DMS53 treated with DMSO at 0.1 percent for 48 hours (cell line): ENCODE measurements around the gene GRHL1.
"Not testable (repeated sequence)": the region's sequence is repeated elsewhere in the genome, so short reads cannot be mapped to it uniquely, and the experiment has no call there.

Source experiments
- DNase-seq: peaks from one replicate; lab custom pipeline; 2025; ENCODE audit not compliant: unreplicated experiment; lab: John Stamatoyannopoulos, UW

GRHL1 gene, protein sequence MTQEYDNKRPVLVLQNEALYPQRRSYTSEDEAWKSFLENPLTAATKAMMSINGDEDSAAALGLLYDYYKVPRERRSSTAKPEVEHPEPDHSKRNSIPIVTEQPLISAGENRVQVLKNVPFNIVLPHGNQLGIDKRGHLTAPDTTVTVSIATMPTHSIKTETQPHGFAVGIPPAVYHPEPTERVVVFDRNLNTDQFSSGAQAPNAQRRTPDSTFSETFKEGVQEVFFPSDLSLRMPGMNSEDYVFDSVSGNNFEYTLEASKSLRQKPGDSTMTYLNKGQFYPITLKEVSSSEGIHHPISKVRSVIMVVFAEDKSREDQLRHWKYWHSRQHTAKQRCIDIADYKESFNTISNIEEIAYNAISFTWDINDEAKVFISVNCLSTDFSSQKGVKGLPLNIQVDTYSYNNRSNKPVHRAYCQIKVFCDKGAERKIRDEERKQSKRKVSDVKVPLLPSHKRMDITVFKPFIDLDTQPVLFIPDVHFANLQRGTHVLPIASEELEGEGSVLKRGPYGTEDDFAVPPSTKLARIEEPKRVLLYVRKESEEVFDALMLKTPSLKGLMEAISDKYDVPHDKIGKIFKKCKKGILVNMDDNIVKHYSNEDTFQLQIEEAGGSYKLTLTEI

GRCh38 chr2:9951522-9952285 is at the start of gene GRHL1:
GRHL1 (plus strand) TSS chr2:9951693; CDS start chr2:9951834, 141 bp downstream.
- peak; percentile 62 for DNase-seq

GRCh38 chr2:9905413-9905812 is 46.1 kb upstream of the GRHL1 start:
- DNase-seq: no peak

- DNase-seq: no peak
Measured at GRCh38 chr2:9907402-9907801, 44.1 kb upstream of the GRHL1 start.

- DNase-seq: no peak
Measured at GRCh38 chr2:9908639-9909038, 42.9 kb upstream of the GRHL1 start.

GRCh38 chr2:9909106-9909505 is 42.4 kb upstream of the GRHL1 start:
- DNase-seq: no peak

DNA sequence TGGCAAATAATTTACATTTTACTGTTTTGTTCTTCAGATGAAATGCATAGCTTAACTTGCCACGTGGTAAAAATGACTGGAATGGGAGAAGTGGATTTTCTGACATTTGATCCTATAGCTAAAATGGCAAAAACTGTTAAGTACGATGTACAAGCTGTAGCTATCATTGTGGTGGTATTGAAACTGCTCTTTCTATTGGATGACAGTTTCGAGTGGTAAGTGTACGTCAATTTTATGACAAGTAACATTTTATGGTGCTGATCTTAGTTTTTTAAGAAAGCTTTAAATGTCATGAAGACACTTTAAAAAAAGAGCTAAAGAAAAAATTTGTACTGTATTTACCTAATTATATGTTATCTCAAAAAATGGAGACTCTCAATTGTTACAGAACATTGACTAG is 40.8 kb upstream of the GRHL1 start:
- DNase-seq: no peak

DNA sequence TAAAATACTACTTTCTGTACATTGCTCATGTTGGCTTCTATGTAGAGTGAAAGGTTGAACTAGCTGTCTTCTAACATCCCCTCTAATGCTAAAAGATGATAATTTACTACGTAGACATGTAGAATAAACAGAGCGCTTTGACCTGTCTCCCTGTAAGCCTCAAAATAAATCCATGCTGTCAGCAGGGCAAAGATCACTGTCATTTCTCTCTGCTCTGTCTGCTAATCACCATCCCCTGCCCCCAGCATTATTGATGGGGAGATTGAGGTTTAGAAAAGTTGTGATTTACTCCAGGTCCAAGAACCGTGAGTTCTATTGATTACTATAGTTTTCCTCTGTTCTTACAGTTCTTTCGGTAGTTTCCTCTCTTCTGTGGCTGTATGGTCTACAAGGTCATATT is 39.0 kb upstream of the GRHL1 start:
- no peak for DNase-seq

DNA sequence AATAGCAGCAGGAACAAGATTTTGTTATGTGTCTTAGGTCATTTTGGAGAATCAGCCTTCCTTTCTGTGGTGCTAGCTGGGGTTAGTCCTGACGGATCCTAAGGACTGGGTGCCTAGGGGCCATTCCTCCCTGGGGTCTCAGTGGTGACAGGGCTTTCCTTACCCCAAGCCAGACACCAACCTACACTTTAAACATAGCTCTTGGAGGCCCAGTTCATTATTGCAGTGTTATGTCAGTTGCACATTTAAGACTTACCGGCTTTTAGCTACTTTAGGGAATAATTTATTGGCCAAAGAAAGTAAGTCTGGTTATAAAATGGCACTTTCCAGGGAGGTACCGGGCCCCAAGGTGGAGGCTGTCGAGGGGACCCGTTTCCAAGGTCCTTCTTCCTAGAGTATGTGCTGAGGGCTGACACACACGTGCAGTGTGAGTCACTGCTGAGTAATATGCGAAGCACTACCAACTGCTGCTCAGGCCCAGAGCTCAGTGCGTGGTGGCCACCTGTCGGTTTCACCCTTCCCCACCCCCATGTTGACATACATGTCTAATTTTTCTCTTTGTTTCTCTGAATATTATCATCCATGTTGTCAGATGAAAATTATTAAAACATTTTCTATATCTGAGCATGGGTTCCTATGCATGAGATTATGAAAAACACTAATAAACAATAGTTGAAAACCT is 37.0 kb upstream of the GRHL1 start:
- DNase-seq: peak; percentile 18

GRCh38 chr2:9918275-9918674 is 33.2 kb upstream of the GRHL1 start:
- DNase-seq: no peak

DNA sequence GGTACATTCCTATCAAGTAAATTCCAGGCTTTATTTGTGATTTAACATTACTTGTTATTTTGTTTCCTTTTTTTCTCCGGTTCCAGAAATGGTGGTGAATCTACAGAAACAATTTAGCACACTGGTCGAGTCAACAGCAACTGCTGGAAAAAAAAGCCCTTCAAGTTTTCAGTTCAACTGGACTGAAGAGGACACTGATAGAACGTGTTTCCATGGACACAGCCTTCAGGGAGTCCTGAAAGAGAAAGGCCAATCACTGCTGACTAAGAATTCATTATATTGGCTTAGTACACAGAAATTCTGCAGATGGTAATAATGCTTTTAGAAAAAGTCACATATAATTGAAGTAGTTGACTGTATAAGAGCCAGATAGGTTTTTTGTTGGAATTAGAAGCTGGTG is 32.0 kb upstream of the GRHL1 start:
- no peak for DNase-seq

- DNase-seq: not testable (repeated sequence)
Measured at GRCh38 chr2:9927020-9927419, 24.5 kb upstream of the GRHL1 start.

DNA sequence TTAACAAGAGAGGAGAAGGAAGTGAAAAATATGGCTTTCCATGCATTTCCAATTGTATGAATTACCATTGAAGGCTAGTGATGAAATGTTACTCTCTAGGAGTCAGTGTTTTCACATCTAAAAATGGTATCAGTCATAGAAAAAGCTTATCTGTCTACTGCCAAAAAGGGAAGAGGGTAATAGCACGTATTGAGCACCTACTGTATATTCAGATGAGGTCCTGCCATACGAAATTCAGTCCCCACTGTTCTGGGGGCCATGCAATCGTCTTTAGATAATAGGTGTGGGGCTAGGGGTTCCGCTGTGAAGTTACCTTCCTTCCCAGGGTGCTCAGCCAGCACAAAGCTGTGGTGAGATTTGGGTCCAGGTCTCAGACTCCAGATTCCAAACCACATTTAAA is 14.2 kb upstream of the GRHL1 start:
- DNase-seq: no peak

DNA sequence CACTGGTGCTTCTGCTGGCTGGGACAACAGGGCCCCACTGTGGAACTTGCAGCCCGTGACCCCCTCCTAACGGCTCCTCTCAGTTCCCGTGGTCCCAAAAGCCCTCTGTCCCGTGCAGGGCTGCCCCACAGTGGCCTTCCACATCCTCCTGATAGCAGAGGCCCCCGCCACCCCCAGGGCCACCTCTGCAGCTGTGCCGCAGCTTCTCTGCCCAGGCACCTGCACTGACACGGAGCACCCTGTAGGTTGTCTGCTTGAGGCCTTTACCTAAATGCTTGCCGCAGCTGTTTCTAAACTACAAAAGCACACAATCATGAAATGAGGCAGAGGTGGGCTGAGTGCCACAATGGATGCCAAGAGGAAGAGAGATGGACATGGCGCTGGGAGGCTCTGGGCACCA is 13.5 kb upstream of the GRHL1 start:
- no peak for DNase-seq

DNA sequence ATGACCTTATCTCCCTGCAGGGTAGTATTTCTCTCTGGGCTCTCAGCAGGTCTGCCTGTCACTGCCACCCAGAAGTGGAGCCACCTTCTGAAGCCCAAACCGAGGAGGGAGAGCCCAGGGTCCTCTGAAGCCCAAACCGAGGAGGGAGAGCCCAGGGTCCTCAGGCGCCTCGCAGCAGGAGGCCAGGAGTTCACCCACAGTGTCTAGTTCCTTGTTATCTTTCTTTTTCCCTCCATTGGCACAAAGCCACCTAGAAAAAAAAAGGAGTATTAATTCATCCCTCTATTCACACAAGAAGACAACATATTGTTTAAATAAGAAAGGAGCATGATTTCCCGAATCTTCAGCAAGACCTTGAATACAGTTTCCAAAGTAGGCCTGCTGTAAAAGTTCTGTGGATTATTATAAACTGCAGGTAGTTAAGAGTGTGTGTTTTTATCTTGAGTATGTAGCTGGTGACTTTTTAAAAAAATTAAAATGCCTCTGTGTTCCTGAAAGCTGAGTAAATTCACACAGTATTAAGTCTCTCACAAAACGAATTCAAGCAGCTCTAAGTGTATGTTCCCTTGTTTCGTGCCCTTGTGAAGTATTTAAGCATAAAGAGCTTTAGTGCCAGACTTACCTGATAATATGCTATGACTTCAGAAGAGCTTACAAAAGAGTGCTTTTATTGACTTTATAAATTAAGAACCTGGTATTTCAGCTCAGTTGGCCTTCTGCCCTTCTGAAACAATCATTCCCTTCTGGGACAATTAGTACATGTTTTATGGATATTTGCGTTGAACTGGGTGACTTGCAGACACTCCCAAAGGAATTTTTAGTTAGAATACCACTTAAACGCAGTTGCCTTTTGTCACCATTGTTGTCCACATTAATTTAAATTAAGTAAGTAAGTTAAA is 11.7 kb upstream of the GRHL1 start:
- DNase-seq: no peak

DNA sequence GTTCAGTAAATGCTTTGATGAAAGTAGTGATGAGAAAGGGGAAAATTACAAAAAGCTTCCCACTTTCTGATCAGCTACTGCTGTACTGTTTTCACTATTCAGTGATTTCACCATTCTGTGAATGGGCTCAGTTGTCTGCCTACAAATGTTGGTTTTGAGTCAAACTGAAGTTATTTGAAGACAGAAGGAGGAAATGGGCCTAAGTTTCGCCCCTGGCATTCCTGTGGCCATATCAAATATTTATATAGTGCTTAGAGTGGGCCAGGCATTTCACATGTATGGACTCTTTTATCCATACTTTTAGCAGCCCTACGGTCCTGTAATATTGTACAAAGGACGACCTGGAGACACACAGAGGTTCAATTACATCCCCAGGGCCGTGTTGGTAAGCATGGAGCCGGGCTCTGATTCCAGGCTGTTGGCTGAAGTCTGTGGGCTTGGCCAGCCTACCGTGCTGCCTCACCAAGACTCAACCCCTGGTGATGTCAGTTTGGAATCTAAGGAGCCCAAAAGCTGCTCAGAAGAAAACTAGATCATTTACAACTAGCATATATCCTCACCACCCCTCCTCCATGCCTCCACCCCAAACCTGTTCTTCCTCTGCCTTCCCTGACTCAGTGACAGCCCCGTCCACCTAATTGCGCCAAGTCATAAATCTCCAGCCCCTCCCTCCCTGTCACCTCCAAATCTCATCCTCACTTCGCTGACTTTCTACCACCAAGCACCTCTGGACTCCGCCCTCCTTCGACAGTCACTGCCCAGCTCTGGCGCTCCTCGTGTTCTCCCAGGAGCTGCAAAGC is 10.1 kb upstream of the GRHL1 start:
- no peak for DNase-seq

DNA sequence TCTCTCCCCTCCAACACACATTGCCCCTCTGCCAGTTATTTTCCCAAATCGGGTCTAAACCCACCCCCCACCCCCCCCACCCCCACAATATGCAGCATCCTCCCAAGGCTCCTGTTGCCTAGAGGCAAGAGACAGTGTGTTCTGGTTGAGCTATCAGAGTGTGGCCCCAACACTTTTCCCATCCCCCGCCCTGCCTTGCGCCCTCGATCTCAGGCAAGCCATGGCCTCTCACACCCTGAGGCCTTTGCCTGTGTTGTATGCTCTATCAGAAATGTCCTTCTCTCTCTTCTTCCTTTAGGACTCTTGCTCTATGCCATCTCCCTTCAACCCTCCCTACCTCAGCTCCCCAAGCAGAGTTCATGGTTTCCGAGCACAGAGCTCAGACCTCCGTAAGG is 9.5 kb upstream of the GRHL1 start:
- DNase-seq: no peak

GRCh38 chr2:9944330-9944758 is 7.1 kb upstream of the GRHL1 start:
- DNase-seq: no peak

- no peak for DNase-seq
Measured at GRCh38 chr2:9945596-9945995, 5.9 kb upstream of the GRHL1 start.

GRCh38 chr2:9946076-9946475 is 5.4 kb upstream of the GRHL1 start:
- DNase-seq: no peak

DNA sequence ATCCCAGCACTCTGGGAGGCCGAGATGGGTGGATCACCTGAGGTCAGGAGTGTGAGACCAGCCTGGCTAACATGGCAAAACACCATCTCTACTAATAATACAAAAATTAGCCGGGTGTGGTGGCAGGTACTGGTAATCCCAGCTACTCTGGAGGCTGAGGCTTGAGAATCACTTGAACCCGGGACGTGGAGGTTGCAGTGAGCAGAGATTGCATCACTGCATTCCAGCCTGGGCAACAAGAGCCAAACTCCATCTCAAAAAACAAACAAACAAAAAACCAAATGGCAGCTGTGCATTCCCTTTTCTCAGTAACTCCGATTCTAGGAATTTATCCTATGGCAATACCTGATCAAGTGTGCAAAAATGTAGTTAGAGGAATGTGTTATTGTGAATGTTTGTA is 4.7 kb upstream of the GRHL1 start:
- DNase-seq: no peak
